CD8-positive, alpha-beta memory T cell (primary cell): Measurements from ENCODE around the gene UCK1. TPM values are rescaled to one million over a fixed set of nuclear protein-coding genes. Genes with fewer than 3 reads are reported as not detected.

Experiments used
- CTCF ChIA-PET: fragments of 350-600 bp; sonication (Branson Sonifier 250); formaldehyde crosslinking; loops from one replicate; lab custom pipeline; 2021; ENCODE audit warnings: antibody characterized with exemption; lab: Charles Lee
- POLR2A ChIA-PET: fragments of 350-600 bp; sonication (Branson Sonifier 250); formaldehyde crosslinking; loops from one replicate; lab custom pipeline; 2021; ENCODE audit warnings: antibody characterized with exemption; lab: Charles Lee
- DNase-seq, 5 donors: peaks; one replicate each; pipeline versions ENCODE4 v3.0.0 to v3.0.0-alpha.2; 2020 to 2022; ENCODE audit warnings: mixed read lengths in 1 of 5
- H3K27ac ChIP-seq: one replicate; pipeline ENCODE4 v1.7.0; 2013; ENCODE audit warnings: low read depth, mild to moderate bottlenecking, low read length, moderate library complexity
- H3K27me3 ChIP-seq: 2 replicates; pipeline ENCODE4 v1.7.0; 2013; ENCODE audit warnings: low read length, mild to moderate bottlenecking; ENCODE audit not compliant: insufficient read depth, poor library complexity, severe bottlenecking
- H3K36me3 ChIP-seq: 2 replicates; pipeline ENCODE4 v1.7.0; 2013; ENCODE audit warnings: mild to moderate bottlenecking, low read length, moderate library complexity; ENCODE audit not compliant: insufficient read depth
- H3K4me1 ChIP-seq: 2 replicates; pipeline ENCODE4 v1.7.0; 2013; ENCODE audit warnings: mild to moderate bottlenecking, low read length, moderate library complexity; ENCODE audit not compliant: insufficient read depth
- H3K4me3 ChIP-seq: 2 replicates; pipeline ENCODE4 v1.7.0; 2013; ENCODE audit warnings: mild to moderate bottlenecking, low read length
- H3K9me3 ChIP-seq: 2 replicates; pipeline ENCODE4 v1.7.0; 2013; ENCODE audit warnings: mild to moderate bottlenecking, low read length
- H3K27ac Mint-ChIP-seq, 8 donors: one replicate each; pipeline ENCODE4 v1.8.0; 2020 to 2021; ENCODE audit warnings: mixed read lengths in 8 of 8, mild to moderate bottlenecking in 6 of 8, inconsistent platforms in 3 of 8, moderate library complexity in 3 of 8
- H3K27me3 Mint-ChIP-seq, 2 donors: one replicate each; pipeline ENCODE4 v1.8.0; 2020 to 2021; ENCODE audit warnings: mixed read lengths in 2 of 2, mild to moderate bottlenecking in 1 of 2, moderate library complexity in 1 of 2
- H3K36me3 Mint-ChIP-seq, 3 donors: one replicate each; pipeline ENCODE4 v1.8.0; 2020 to 2021; ENCODE audit warnings: mixed read lengths in 3 of 3, inconsistent platforms in 1 of 3, mild to moderate bottlenecking in 1 of 3
- H3K4me1 Mint-ChIP-seq, 3 donors: one replicate each; pipeline ENCODE4 v1.8.0; 2020 to 2021; ENCODE audit warnings: mixed read lengths in 3 of 3, inconsistent platforms in 1 of 3, mild to moderate bottlenecking in 1 of 3
- H3K4me3 Mint-ChIP-seq, 7 donors: one replicate each; pipeline ENCODE4 v1.8.0; 2020 to 2021; ENCODE audit warnings: mixed read lengths in 7 of 7, mild to moderate bottlenecking in 6 of 7, moderate library complexity in 4 of 7, inconsistent platforms in 2 of 7
- H3K9me3 Mint-ChIP-seq, 5 donors: one replicate each; pipeline ENCODE4 v1.8.0; 2020 to 2022; ENCODE audit warnings: mixed read lengths in 5 of 5, mild to moderate bottlenecking in 3 of 5, moderate library complexity in 2 of 5, inconsistent platforms in 1 of 5
- polyA plus RNA-seq: library from polyadenylated mRNA; unstranded; fragments of 300-500 nt; fragmentation: Illumina TruSeq; gene quantifications from one replicate; pipeline ENCODE4 v1.2.3, GENCODE V29; 2021
- total RNA-seq, 2 experiments: library from RNA; stranded (reverse); gene quantifications; one replicate each; pipeline ENCODE4 v1.2.3, GENCODE V29; 2021

UCK1 gene
- total and polyA plus RNA-seq, 3 experiments from 2014 or later = 22.2 to 34.4 (median 23.1) TPM

DNA sequence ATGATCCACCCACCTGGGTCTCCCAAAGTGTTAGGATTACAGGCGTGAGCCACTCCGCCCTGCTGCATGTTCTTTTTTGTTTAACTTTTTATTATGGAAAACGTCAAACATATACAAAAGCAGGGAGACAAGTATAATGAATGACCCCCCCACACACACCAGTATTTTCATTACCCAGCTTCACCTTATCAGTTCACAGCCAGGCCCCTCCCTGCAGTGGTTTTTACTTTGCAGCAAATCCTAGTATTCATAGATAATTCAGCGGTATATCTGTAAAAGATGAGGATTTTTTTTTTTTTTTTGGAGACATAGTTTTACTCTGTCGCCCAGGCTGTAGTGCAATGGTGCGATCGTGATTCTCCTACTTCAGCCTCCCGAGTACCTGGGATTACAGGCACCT is 26.1 kb downstream of the UCK1 start:
- Histone ChIP-seq H3K4me1 (peaks cover 32% of the 10 kb centered on the region), H3K27ac (no peak overlapping the region), H3K4me3 (no peak overlapping the region), H3K9me3 (no peaks in the 10 kb centered on the region), H3K27me3 (no peaks in the 10 kb centered on the region), H3K36me3 (peaks cover 12% of the 10 kb centered on the region)
- Mint-ChIP-seq H3K27me3 (no peaks in the 10 kb centered on the region), H3K36me3 (peaks cover 0 to 47% (median 6%) of the 10 kb centered on the region in 3 donors), H3K9me3 (no peaks in the 10 kb centered on the region), H3K27ac (peak overlapping the region in 3 of 8 donors; percentile 54 to 78 (median 71)), H3K4me1 (peaks cover 36 to 57% (median 51%) of the 10 kb centered on the region in 3 donors), H3K4me3 (peak overlapping the region; percentile 23 to 95 (median 47))
- ChIA-PET POLR2A (no interaction called here), CTCF (no interaction called here)
- DNase-seq = no peak

GRCh38 chr9:131503626-131504465 is 27.2 kb downstream of the UCK1 start:
- Mint-ChIP-seq H3K36me3 (peaks cover 0 to 45% (median 5%) of the 10 kb centered on the region in 3 donors), H3K9me3 (no peaks in the 10 kb centered on the region), H3K4me1 (peaks cover 45 to 69% (median 63%) of the 10 kb centered on the region in 3 donors), H3K27me3 (peaks cover 0 to 2% of the 10 kb centered on the region in 2 donors), H3K4me3 (peak overlapping the region; percentile 85 to 96 (median 95)), H3K27ac (peak overlapping the region; percentile 54 to 95 (median 86))
- peaks cover 44% of the 10 kb centered on the region for H3K4me1 ChIP-seq
- no peaks in the 10 kb centered on the region for H3K9me3 ChIP-seq
- H3K27ac ChIP-seq = peak overlapping the region; percentile 51
- H3K36me3 ChIP-seq = peaks cover 11% of the 10 kb centered on the region
- ChIA-PET CTCF (interaction anchor here (1.2 kb wide), 2 partner anchors 82 to 248 kb away, joined by 3 read pairs; no protein-coding TSS in a partner anchor), POLR2A (interaction anchor here (1.2 kb wide), 1 partner anchor 75 kb away, joined by 4 read pairs; no protein-coding TSS in a partner anchor)
- peak overlapping the region; percentile 88 for H3K4me3 ChIP-seq
- no peaks in the 10 kb centered on the region for H3K27me3 ChIP-seq
- DNase-seq = peak; percentile 34 to 71 (median 39)

- H3K4me3 Mint-ChIP-seq = peak within 1 kb of the TSS; percentile 85 to 96 (median 95)
- peaks cover 0 to 2% of the 10 kb centered on the region in 2 donors for H3K27me3 Mint-ChIP-seq
- H3K27ac Mint-ChIP-seq = peak within 1 kb of the TSS; percentile 76 to 96 (median 92)
- H3K4me3 ChIP-seq = peak within 1 kb of the TSS; percentile 88
- peaks cover 52% of the 10 kb centered on the region for H3K4me1 ChIP-seq
- ChIA-PET CTCF (interaction anchor here (1.2 kb wide), 2 partner anchors 83 to 247 kb away, joined by 3 read pairs; no protein-coding TSS in a partner anchor), POLR2A (interaction anchor here (1.2 kb wide), 1 partner anchor 76 kb away, joined by 4 read pairs; no protein-coding TSS in a partner anchor)
- peaks cover 17% of the 10 kb centered on the region for H3K36me3 ChIP-seq
- H3K9me3 ChIP-seq = no peaks in the 10 kb centered on the region
- peaks cover 0 to 48% (median 5%) of the 10 kb centered on the region in 3 donors for H3K36me3 Mint-ChIP-seq
- H3K27ac ChIP-seq = peak within 1 kb of the TSS; percentile 51
- H3K27me3 ChIP-seq = no peaks in the 10 kb centered on the region
- DNase-seq = peak; percentile 81 to 91 (median 89)
- no peaks in the 10 kb centered on the region for H3K9me3 Mint-ChIP-seq
- peaks cover 48 to 77% (median 71%) of the 10 kb centered on the region in 3 donors for H3K4me1 Mint-ChIP-seq
Observed at GRCh38 chr9:131502781-131503625, 28.1 kb downstream of the UCK1 start, which contains the start of gene POMT1. Gene POMT1, plus strand, starts transcription at chr9:131502918. Its CDS starts 1,301 bp downstream, at chr9:131504219.

- no peaks in the 10 kb centered on the region for H3K27me3 ChIP-seq
- H3K27ac Mint-ChIP-seq = peak overlapping the region; percentile 86 to 96 (median 95)
- H3K9me3 Mint-ChIP-seq = no peaks in the 10 kb centered on the region
- H3K27me3 Mint-ChIP-seq = peaks cover 0 to 2% of the 10 kb centered on the region in 2 donors
- peak overlapping the region; percentile 42 for H3K4me3 ChIP-seq
- peak overlapping the region; percentile 85 to 96 (median 95) for H3K4me3 Mint-ChIP-seq
- no peaks in the 10 kb centered on the region for H3K9me3 ChIP-seq
- H3K27ac ChIP-seq = peak overlapping the region; percentile 32
- DNase-seq = peak; percentile 28 to 81 (median 36)
- CTCF ChIA-PET = interaction anchor here (1.0 to 2.9 kb wide), 8 partner anchors 10 to 254 kb away, joined by 3 to 11 read pairs (median 5); no protein-coding TSS in a partner anchor
- H3K4me1 Mint-ChIP-seq = peaks cover 48 to 82% (median 69%) of the 10 kb centered on the region in 3 donors
- H3K36me3 Mint-ChIP-seq = peaks cover 0 to 51% (median 2%) of the 10 kb centered on the region in 3 donors
- peaks cover 52% of the 10 kb centered on the region for H3K4me1 ChIP-seq
- H3K36me3 ChIP-seq = peaks cover 28% of the 10 kb centered on the region
- POLR2A ChIA-PET = interaction anchor here (0.5 kb wide), 1 partner anchor 20 kb away, joined by 3 read pairs; no protein-coding TSS in a partner anchor
Observed at GRCh38 chr9:131500939-131501541, 30.0 kb downstream of the UCK1 start.

GRCh38 chr9:131500377-131500776 is 30.7 kb downstream of the UCK1 start:
- H3K9me3 ChIP-seq = no peaks in the 10 kb centered on the region
- Mint-ChIP-seq H3K36me3 (peaks cover 0 to 54% (median 1%) of the 10 kb centered on the region in 3 donors), H3K4me1 (peaks cover 45 to 77% (median 63%) of the 10 kb centered on the region in 3 donors), H3K27ac (peak overlapping the region; percentile 86 to 96 (median 95)), H3K9me3 (no peaks in the 10 kb centered on the region), H3K27me3 (peaks cover 0 to 2% of the 10 kb centered on the region in 2 donors), H3K4me3 (peak overlapping the region; percentile 85 to 96 (median 95))
- ChIA-PET CTCF (interaction anchor here (1.0 to 2.9 kb wide), 10 partner anchors 10 to 255 kb away, joined by 3 to 11 read pairs (median 4); no protein-coding TSS in a partner anchor), POLR2A (interaction anchor here (0.5 kb wide), 1 partner anchor 19 kb away, joined by 3 read pairs; no protein-coding TSS in a partner anchor)
- H3K4me1 ChIP-seq = peaks cover 52% of the 10 kb centered on the region
- H3K4me3 ChIP-seq = peak overlapping the region; percentile 42
- H3K36me3 ChIP-seq = peaks cover 28% of the 10 kb centered on the region
- H3K27ac ChIP-seq = peak overlapping the region; percentile 32
- no peaks in the 10 kb centered on the region for H3K27me3 ChIP-seq
- peak; percentile 50 to 85 (median 79) for DNase-seq

DNA sequence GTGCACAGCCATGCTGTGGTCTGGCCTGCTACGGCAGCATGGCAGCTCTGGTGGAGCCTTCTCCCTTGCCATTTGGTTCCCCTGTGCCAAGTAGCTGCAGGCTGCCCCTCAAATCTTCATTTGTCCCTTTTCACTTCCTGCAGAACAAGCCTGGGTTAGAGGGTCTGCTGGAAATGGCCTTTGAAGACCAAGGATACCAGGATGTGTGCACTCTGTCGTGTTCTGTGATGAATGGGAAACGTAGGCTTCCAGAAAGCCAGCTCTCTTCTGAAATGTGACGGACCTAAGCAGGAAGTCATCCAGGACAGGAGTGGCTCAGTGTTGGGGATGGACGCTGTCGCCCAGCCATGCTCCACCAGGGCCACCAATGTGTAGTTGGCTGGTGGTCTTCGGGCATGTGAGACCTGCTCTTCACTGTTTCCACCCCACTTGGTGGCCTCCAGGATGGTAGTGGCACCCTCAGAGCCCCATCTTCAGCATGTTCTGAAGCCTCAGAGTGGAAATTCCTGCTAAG is 31.8 kb downstream of the UCK1 start:
- H3K36me3 ChIP-seq = peaks cover 36% of the 10 kb centered on the region
- peaks cover 0 to 63% (median 4%) of the 10 kb centered on the region in 3 donors for H3K36me3 Mint-ChIP-seq
- POLR2A ChIA-PET = no interaction called here
- no peak overlapping the region for H3K4me3 ChIP-seq
- CTCF ChIA-PET = interaction anchor here (0.8 to 2.9 kb wide), 8 partner anchors 9 to 149 kb away, joined by 3 to 11 read pairs (median 4); no protein-coding TSS in a partner anchor
- no peaks in the 10 kb centered on the region for H3K9me3 ChIP-seq
- DNase-seq = no peak
- H3K27ac Mint-ChIP-seq = peak overlapping the region; percentile 66 to 96 (median 93)
- peaks cover 41 to 68% (median 53%) of the 10 kb centered on the region in 3 donors for H3K4me1 Mint-ChIP-seq
- no peaks in the 10 kb centered on the region for H3K27me3 ChIP-seq
- H3K27me3 Mint-ChIP-seq = peaks cover 0 to 2% of the 10 kb centered on the region in 2 donors
- H3K27ac ChIP-seq = no peak overlapping the region
- H3K4me3 Mint-ChIP-seq = peak overlapping the region in 5 of 7 donors; percentile 4 to 92 (median 43)
- H3K4me1 ChIP-seq = peaks cover 50% of the 10 kb centered on the region
- H3K9me3 Mint-ChIP-seq = no peaks in the 10 kb centered on the region
